Stimulated activated CD8-positive, alpha-beta memory T cell treated with anti-CD3 and anti-CD28 coated beads, Interleukin-4, amount 100 ng/mL, for 1 hour (primary cell): Measurements from ENCODE around the gene CENPM.
A peak's percentile ranks its signal among the peaks of the same experiment; 100 is the strongest.
"Not testable (repeated sequence)": the region's sequence is repeated elsewhere in the genome, so short reads cannot be mapped to it uniquely, and the experiment has no call there.

ENCODE experiments used
- DNase-seq, 2 donors: peaks; one replicate each; pipeline ENCODE4 v3.0.0-alpha.2; 2020; ENCODE audit warnings: low read depth in 2 of 2, low spot score in 1 of 2

Gene CENPM

DNA sequence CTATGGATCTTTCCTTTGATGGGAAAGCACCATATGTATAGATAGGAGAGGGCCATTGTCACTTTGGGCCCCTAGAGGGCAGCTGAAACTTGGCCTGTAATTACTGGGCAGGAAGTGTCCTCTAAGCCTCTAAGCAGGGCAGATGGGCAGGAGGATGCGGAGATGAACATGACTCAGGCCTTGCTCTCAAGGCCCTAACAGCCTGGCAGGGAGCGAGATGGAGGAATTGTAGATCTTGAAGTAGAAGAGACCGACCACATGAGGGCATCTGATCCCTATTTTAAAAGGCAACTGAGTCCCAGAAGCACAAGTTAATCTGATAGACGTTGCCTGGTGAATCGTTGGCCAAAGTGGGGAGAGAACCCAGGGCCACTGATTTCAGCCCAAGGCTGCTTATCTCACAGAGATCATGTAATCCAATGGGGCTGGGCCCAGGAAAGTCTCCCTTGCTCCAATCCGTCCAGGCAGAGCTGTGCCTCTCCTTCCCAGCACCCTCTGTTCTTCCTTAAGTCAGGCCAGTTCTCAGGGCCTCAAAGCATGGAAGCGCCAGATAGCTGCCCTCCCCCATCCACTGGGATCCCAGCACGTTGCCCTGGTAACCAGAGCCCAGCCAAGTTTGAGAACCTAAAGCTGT is 19.8 kb upstream of the CENPM start:
- no peak for DNase-seq

DNA sequence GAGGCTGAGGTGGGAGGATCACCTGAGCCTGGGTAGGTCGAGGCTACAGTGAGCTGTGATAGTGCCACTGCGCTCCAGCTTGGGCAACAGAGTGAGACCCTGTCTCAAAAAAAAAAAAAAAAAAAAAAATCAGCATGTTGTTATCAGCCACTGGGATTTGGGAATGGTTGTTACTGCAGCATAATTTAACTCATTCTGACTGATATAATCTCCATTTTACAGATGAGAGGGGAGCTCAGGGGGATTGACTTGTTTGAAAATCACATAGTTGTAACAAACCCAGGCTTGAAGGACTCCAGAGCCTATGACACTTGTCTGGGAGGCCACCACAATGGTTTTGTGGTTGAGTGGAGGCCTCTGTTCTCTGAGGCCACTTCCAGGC is 19.3 kb upstream of the CENPM start:
- no peak for DNase-seq

GRCh38 chr22:41964112-41964491 is 17.1 kb upstream of the CENPM start:
- no peak for DNase-seq

- no peak for DNase-seq
Observed at GRCh38 chr22:41963453-41964111, 16.6 kb upstream of the CENPM start.

GRCh38 chr22:41957941-41958556 is 11.1 kb upstream of the CENPM start:
- DNase-seq, result no peak

GRCh38 chr22:41952713-41953112 is 5.8 kb upstream of the CENPM start:
- no peak for DNase-seq

DNA sequence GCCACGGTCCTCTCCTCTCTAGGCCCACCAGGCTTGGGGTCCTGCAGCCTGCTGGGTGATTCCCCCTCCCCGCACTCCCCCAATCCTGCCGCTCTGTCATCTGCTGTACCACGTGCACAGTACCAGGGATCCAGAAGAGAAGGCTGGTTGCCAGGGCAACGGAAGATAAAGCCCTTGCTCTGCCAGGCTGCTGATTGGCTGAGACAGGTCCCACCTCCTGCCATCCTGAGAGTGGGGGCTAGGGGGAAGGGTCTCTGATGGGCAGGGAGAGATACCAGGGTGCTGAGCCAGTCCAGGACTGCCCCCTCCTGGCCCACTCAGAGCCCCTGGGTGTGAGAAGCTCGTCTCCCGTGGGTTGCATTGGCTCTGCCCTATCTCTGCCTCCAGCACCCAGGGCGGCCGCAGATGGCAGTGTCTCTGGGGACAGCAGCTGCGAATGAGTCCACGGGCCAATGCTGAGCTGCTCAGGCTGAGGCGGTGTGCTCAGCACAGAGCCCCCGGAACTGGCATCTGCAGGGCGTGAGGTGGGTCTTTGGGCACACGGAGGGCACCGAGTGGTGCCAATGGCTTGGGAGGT is 5.0 kb upstream of the CENPM start, which contains the start of gene SMIM45:
Gene SMIM45, plus strand, starts transcription at position 253 of the 577 bp plus-strand sequence.
- DNase-seq, result no peak

GRCh38 chr22:41949297-41949965 is 2.5 kb upstream of the CENPM start:
- DNase-seq, result no peak

DNA sequence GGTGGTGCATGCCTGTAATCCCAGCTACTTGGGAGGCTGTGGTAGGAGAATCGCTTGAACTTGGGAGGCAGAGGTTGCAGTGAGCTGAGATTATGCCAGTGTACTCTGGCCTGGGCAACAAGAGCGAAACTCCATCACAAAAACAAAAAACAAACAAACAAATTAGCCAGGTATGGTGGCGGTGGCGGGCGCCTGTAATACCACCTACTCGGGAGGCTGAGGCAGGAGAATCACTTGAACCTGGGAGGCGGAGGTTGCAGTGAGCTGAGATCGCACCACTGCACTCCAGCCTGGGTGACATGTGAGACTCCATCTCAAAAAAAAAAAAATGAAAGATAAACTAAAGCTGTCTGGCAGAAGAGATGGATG is 2.0 kb upstream of the CENPM start:
- not testable (repeated sequence) for DNase-seq

DNA sequence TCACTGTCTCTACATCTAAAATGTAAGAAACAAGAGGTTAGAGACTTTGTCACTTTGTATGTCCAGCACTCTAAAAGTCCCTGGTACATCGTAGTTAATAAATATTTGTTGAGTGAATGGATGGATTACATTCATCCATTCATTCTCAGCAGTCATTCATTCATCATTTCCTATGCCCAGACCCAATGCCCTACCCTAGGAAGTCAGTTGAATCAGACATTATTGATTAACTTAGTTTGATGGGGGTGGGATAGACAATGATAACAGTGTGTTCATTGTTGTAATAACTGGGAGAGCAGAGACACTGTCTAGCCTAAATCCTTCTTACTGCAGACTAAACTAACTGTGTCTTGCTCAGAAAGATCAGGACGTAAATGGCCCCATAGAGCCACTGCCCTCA is 1.2 kb upstream of the CENPM start:
- DNase-seq, result no peak

- DNase-seq, result no peak
Observed at GRCh38 chr22:41947424-41948080, 600 bp upstream of the CENPM start.

GRCh38 chr22:41943661-41944209 is 3.2 kb downstream of the CENPM start:
- DNase-seq, result no peak

GRCh38 chr22:41940832-41941765 is 5.9 kb downstream of the CENPM start:
- DNase-seq, result peak; percentile 49 to 75

DNA sequence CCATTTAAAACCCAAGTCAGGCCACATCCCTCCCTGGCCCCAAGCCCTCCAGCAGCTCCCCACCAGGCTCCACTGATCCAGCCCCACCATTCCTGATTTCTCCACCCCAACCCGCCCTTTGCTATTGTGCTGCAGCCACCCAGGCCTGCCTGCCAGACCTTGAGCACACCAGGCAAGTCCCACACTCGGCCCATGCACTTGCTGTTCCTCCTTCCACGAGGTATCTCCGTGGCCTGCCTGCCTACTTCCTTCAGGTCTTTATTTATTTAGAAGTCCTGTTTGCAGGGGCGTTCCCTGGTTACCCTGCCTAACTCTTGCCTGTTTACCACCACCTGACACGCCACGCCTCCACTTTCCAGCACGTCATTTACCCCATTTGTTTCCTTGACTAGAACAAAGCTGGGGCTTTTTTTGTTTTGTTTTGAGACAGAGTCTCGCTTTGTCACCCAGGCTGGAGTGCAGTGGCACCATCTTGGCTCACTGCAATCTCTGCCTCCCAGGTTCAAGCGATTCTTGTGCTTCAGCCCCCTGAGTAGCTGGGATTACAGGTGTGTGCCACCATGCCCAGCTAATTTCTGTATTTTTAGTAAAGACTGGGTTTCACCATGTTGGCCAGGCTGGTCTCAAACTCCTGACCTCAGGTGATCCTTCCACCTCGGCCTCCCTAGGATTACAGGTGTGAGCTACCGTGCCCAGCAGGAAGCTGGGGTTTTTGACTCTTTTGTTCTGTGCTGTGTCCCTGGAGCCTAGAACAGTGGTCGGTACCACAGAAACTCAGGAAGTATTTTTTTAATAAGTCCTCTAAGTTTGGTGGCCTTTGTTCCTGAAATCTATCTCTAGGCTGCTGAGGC is 6.7 kb downstream of the CENPM start:
- DNase-seq, result peak; percentile 73 to 83

- no peak for DNase-seq
Observed at GRCh38 chr22:41936894-41937169, 10.1 kb downstream of the CENPM start.

GRCh38 chr22:41935509-41935908 is 11.4 kb downstream of the CENPM start:
- DNase-seq, result no peak

- DNase-seq, result no peak
Observed at GRCh38 chr22:41935015-41935351, 12.0 kb downstream of the CENPM start.

DNA sequence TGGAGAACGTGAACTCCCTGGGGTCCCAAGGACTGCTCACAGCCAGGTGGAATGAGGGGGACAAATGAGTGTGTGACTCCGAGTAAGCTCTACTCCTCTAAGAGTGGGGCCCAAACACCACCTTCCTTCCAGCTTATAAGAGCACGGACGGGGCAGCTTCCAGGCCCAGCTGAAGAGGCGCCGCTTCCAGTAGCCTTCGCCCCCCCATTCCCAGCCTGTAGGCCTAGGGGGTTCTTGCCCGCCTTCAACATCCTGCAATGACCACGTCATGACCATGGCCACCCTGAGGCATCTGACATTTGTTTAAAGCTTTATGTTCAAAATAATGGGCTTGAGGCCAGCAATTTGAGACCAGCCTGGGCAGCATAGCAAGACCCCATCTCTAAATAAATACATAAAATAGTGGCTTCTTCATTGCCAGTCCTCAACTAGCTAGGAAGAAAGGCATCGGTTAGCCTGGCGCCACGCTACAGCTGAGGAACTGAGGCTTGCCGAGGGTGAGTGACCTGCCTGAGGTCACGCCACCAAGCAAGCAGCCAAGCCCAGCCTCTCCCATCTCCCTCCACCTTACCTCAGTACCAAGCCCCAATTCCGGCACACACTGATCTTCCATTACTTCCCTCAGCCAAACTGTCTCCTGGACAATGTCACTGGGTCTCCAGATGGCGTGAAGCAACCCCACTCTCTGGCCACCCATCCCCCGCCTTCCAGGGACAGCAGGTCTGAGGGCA is 12.5 kb downstream of the CENPM start:
- DNase-seq, result no peak
